GM21786 (cell line): ENCODE results near the gene CHD5.

Experiments
- ATAC-seq: cut with Tn5 transposase; IDR thresholded peaks from one replicate; pipeline ENCODE4 v1.9.1; 2021; ENCODE audit not compliant: unreplicated experiment

CHD5 gene

DNA sequence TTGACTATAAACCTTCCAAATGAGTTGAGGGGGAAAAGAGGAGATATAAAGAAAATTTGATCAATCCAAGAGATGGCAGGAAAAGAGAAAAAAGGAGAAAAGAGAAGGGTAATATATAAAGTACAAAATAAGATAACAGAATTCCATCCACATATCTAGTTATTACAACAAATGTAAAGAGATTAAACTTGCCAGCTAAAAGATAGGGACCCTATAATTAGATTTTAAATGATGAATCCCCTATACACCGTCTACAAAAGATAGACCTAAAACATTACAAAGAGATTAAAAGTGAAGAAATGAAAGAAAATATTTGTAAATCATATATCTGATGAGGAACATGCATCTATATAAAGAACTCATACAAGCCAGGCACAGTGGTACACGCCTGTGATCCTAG is 63.1 kb downstream of the CHD5 start:
- ATAC-seq: no peak

GRCh38 chr1:6116137-6116536 is 64.0 kb downstream of the CHD5 start:
- ATAC-seq: no peak

- ATAC-seq: no peak
Observed at GRCh38 chr1:6113745-6114144, 66.4 kb downstream of the CHD5 start.

DNA sequence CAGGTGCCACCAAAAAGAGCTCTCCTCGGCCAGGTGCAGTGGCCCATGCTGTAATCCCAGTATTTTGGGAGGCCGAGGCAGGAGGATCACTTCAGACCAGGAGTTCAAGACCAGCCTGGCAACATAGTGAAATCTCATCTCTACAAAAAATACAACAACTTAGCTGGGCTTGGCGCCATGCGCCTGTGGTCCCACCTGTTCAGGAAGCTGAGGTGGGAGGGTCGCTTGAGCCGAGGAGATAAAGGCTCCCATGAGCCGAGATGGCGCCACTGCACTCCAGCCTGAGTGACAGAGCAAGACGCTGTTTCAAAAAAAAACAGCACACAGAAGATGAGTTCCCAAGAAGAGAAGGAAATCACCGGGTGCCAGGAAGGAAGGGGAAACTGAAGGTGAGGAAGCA is 67.0 kb downstream of the CHD5 start:
- no peak for ATAC-seq

DNA sequence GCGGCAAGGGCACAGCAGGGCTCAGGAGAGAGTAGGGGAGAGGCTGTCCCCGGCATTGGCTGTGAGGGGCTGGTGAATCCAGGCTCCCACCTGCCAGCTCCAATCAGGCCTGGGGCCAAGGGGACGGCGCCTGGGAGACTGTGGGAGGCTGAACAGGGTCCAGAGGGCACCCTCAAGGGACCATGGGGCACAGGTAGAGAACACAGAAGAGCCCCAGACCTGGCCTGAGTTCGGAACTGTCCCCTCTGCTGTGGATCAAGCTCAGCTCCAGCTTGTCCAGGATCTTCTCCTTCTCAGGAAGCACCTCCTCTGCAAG is 67.5 kb downstream of the CHD5 start:
- no peak for ATAC-seq

- no peak for ATAC-seq
Observed at GRCh38 chr1:6111991-6112689, 68.0 kb downstream of the CHD5 start.

DNA sequence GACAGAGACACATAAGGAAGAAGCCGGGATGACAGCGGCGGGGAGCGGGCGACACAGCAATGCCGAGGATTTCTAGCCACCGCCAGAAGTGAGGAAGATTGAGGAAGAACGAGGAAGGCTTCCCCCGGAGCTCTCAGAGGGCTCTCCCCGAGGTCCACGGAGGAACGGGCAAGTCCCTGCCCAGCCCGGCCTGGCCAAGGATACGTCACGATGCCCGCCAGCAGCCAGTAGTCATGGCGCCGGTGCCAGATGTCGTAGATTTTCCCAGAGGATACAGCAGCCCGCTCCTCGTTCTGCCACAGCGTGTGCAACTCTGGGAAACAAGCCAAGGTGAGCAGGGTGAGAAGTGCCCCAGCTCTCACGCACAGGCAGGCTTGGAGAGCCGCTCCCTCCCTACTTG is 68.5 kb downstream of the CHD5 start:
- no peak for ATAC-seq

DNA sequence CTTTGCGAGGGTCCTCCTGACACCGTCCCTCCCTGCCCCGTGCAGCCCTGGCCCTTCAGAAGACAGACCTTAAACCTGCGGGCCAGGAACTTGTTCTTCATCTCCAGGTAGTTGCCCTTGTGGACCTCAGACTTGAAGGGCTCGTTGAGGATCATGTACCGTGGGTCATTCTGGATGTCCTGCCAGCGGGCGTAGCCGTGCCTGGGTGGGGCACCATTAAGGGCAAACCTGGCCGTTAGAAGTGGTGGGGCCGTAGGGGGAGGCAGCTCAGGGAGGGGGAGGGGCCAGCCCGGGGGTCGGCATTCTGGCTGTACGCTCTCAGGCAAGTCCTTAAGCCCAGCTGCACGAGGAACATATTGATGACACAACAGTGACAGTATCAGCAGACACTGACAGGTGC is 69.8 kb downstream of the CHD5 start:
- no peak for ATAC-seq

DNA sequence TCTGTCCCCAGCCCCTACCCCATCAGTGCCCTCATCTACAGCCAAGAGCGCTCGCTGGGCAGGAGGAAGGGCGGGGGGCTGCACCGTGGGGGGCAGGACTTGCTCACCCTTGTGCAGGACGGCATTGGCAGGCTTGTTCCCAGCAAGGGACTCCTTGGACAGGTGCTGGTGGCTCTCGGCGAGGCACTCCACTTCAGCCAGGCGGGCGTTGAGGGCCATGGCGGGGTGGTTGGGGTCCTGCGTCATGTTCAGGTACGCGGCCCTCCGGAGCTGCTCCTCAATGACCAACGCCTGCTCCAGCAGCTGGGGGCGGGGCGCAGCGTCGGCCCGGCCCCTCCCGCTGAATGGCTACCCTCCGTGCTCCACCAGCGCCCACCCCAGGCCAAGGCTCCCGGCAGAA is 70.4 kb downstream of the CHD5 start:
- ATAC-seq: no peak

- ATAC-seq: no peak
Observed at GRCh38 chr1:6108937-6109614, 71.0 kb downstream of the CHD5 start.

DNA sequence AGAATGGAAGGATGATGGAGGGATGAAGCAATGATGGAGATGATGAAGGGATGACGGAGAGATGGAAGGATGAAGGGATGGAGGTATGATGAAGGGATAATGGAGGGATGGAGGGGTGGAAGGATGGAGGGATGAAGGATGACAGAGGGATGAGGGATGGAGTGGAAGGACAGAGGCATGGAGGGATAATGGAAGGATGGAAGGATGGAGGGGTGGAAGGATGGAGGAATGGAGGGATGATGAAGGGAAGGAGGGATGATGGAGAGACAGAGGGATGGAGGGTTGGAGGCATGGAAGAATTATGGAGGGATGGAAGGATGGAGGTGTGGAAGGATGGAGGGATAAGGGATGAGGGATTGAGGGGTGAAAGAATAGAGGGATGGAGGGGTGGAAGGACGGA is 71.6 kb downstream of the CHD5 start:
- ATAC-seq: no peak

GRCh38 chr1:6107409-6108356 is 72.4 kb downstream of the CHD5 start:
- no peak for ATAC-seq

GRCh38 chr1:6106977-6107376 is 73.1 kb downstream of the CHD5 start:
- ATAC-seq: no peak

GRCh38 chr1:6106321-6106731 is 73.8 kb downstream of the CHD5 start:
- no peak for ATAC-seq

- no peak for ATAC-seq
Observed at GRCh38 chr1:6105763-6106162, 74.4 kb downstream of the CHD5 start.

- no peak for ATAC-seq
Observed at GRCh38 chr1:6105218-6105679, 74.9 kb downstream of the CHD5 start.

GRCh38 chr1:6104631-6105030 is 75.5 kb downstream of the CHD5 start:
- ATAC-seq: no peak

GRCh38 chr1:6103854-6104530 is 76.1 kb downstream of the CHD5 start:
- no peak for ATAC-seq

GRCh38 chr1:6103111-6103853 is 76.8 kb downstream of the CHD5 start:
- no peak for ATAC-seq

GRCh38 chr1:6102532-6102845 is 77.6 kb downstream of the CHD5 start:
- no peak for ATAC-seq
